Endodermal cell (in vitro differentiated cells): ENCODE results near the gene NGRN. TPM values are rescaled to one million over a fixed set of nuclear protein-coding genes. Genes with fewer than 3 reads are reported as not detected.

Experiments used
- DNase-seq: peaks from one replicate; pipeline ENCODE4 v3.0.0-alpha.2; 2017
- H3K27ac ChIP-seq: 2 replicates; pipeline ENCODE4 v1.5.1; 2013; ENCODE audit warnings: mild to moderate bottlenecking, low read depth, low read length, moderate library complexity
- H3K27me3 ChIP-seq: 2 replicates; pipeline ENCODE4 v1.6.1; 2013; ENCODE audit warnings: mild to moderate bottlenecking, low read length, moderate library complexity; ENCODE audit not compliant: insufficient read depth, control insufficient read depth, poor library complexity, severe bottlenecking
- H3K36me3 ChIP-seq: 2 replicates; pipeline ENCODE4 v1.7.0; 2013; ENCODE audit warnings: mild to moderate bottlenecking, low read length, moderate library complexity; ENCODE audit not compliant: control insufficient read depth, insufficient read depth
- H3K4me1 ChIP-seq: one replicate; pipeline ENCODE4 v1.7.0; 2013; ENCODE audit warnings: low read length; ENCODE audit not compliant: control insufficient read depth, insufficient read depth
- H3K4me3 ChIP-seq: 2 replicates; pipeline ENCODE4 v1.5.1; 2013; ENCODE audit warnings: mild to moderate bottlenecking, low read length, moderate library complexity
- H3K9ac ChIP-seq: 2 replicates; pipeline ENCODE4 v1.6.1; 2013; ENCODE audit warnings: mild to moderate bottlenecking, low read length, moderate library complexity; ENCODE audit not compliant: poor library complexity, severe bottlenecking; ENCODE audit errors: extremely low read depth
- H3K9me3 ChIP-seq: 2 replicates; pipeline ENCODE4 v1.6.1; 2013; ENCODE audit warnings: mild to moderate bottlenecking, low read length, moderate library complexity; ENCODE audit not compliant: control insufficient read depth
- H3K27ac Mint-ChIP-seq: 2 replicates; pipeline ENCODE4 v1.8.0; 2020; ENCODE audit warnings: mixed read lengths
- H3K27me3 Mint-ChIP-seq: 2 replicates; pipeline ENCODE4 v1.8.0; 2021; ENCODE audit warnings: mild to moderate bottlenecking, mixed read lengths; ENCODE audit not compliant: insufficient read depth
- H3K36me3 Mint-ChIP-seq: 2 replicates; pipeline ENCODE4 v1.8.0; 2020; ENCODE audit warnings: low read depth, mixed read lengths
- H3K4me1 Mint-ChIP-seq: 2 replicates; pipeline ENCODE4 v1.8.0; 2020; ENCODE audit warnings: mixed read lengths
- H3K4me3 Mint-ChIP-seq: 2 replicates; pipeline ENCODE4 v1.8.0; 2020; ENCODE audit warnings: mild to moderate bottlenecking, moderate library complexity, mixed read lengths
- H3K9me3 Mint-ChIP-seq: 2 replicates; pipeline ENCODE4 v1.8.0; 2020; ENCODE audit warnings: mild to moderate bottlenecking, mixed read lengths
- CTCF ChIP-seq: fragments of 200-600 bp; sonication (generic); conservative IDR thresholded peaks from 2 replicates; pipeline ENCODE4 v1.5.0; 2021; ENCODE audit warnings: antibody characterized with exemption, mild to moderate bottlenecking
- WGBS, 2 experiments: methylation state at CpG; one replicate each; pipeline versions ENCODE4 v1.1.5 to v1.1.7; 2013; ENCODE audit warnings: missing lambda C conversion rate in 2 of 2, mixed read lengths in 1 of 2; ENCODE audit not compliant: insufficient coverage in 1 of 2, insufficient read length in 1 of 2; 5-methylcytosine and 5-hydroxymethylcytosine counted together
- total RNA-seq, 2 donors: library from RNA; stranded (reverse); fragmentation: NEBNext Ultra II Directional in 1 of 2; extraction: Animal tissue kit (Norgen Biotek cat#: 25700) in 1 of 2; gene quantifications; 2 replicates in 1 of 2; 3 replicates in 1 of 2; pipeline ENCODE4 v1.2.1, GENCODE V29; 2021

The NGRN gene
- total RNA-seq, 2 donors from 2014 or later = 89.3 to 103 TPM

GRCh38 chr15:90227336-90227735 lies 38.1 kb upstream of the NGRN start:
- peaks cover 25% of the 10 kb centered on the region for H3K36me3 Mint-ChIP-seq
- no peaks in the 10 kb centered on the region for H3K27me3 Mint-ChIP-seq
- TF ChIP-seq CTCF = no peak
- Histone ChIP-seq H3K9me3 (no peaks in the 10 kb centered on the region), H3K27ac (no peak overlapping the region), H3K4me3 (no peak overlapping the region), H3K36me3 (peaks cover 9% of the 10 kb centered on the region), H3K9ac (no peak overlapping the region), H3K27me3 (no peaks in the 10 kb centered on the region), H3K4me1 (no peaks in the 10 kb centered on the region)
- no peaks in the 10 kb centered on the region for H3K4me1 Mint-ChIP-seq
- H3K27ac Mint-ChIP-seq = no peak overlapping the region
- no peaks in the 10 kb centered on the region for H3K9me3 Mint-ChIP-seq
- WGBS, 2 experiments = 89 to 96% methylated on average over 3 to 7 of the region's 7 CpGs
- no peak for DNase-seq
- H3K4me3 Mint-ChIP-seq = no peak overlapping the region

GRCh38 chr15:90227816-90228772 lies 37.4 kb upstream of the NGRN start:
- no peak overlapping the region for H3K4me3 ChIP-seq
- H3K36me3 ChIP-seq = peaks cover 9% of the 10 kb centered on the region
- Mint-ChIP-seq H3K9me3 (no peaks in the 10 kb centered on the region), H3K4me3 (no peak overlapping the region), H3K27me3 (no peaks in the 10 kb centered on the region), H3K27ac (no peak overlapping the region), H3K4me1 (peaks cover 3% of the 10 kb centered on the region), H3K36me3 (peaks cover 25% of the 10 kb centered on the region)
- H3K9me3 ChIP-seq = no peaks in the 10 kb centered on the region
- DNase-seq = no peak
- no peak for TF ChIP-seq CTCF
- no peak overlapping the region for H3K9ac ChIP-seq
- WGBS, 2 experiments = 93 to 99% methylated on average over 23 to 38 of the region's 38 CpGs
- H3K4me1 ChIP-seq = no peaks in the 10 kb centered on the region
- H3K27ac ChIP-seq = no peak overlapping the region
- no peaks in the 10 kb centered on the region for H3K27me3 ChIP-seq

- H3K27me3 ChIP-seq = no peaks in the 10 kb centered on the region
- TF ChIP-seq CTCF = no peak
- no peak overlapping the region for H3K9ac ChIP-seq
- H3K27ac ChIP-seq = no peak overlapping the region
- H3K9me3 ChIP-seq = no peaks in the 10 kb centered on the region
- H3K4me1 ChIP-seq = no peaks in the 10 kb centered on the region
- peaks cover 3% of the 10 kb centered on the region for H3K4me1 Mint-ChIP-seq
- H3K9me3 Mint-ChIP-seq = no peaks in the 10 kb centered on the region
- no peak overlapping the region for H3K27ac Mint-ChIP-seq
- peaks cover 20% of the 10 kb centered on the region for H3K36me3 Mint-ChIP-seq
- DNase-seq = no peak
- peaks cover 9% of the 10 kb centered on the region for H3K36me3 ChIP-seq
- 94 to 97% methylated on average over 14 to 15 of the region's 15 CpGs for WGBS, 2 experiments
- no peak overlapping the region for H3K4me3 Mint-ChIP-seq
- no peaks in the 10 kb centered on the region for H3K27me3 Mint-ChIP-seq
- H3K4me3 ChIP-seq = no peak overlapping the region
These were observed 36.5 kb upstream of the NGRN start for GRCh38 chr15:90228960-90229359.
